GM23248 (cell line): Measurements from ENCODE around the gene TASOR2.

Source experiments
- EZH2 ChIP-seq: fragments of 200-600 bp; sonication (generic); IDR thresholded peaks from 2 replicates; pipeline ENCODE4 v1.6.1; 2018; ENCODE audit warnings: antibody characterized with exemption, mild to moderate bottlenecking; ENCODE audit not compliant: insufficient read depth, poor library complexity, severe bottlenecking
- EZH2phosphoT487 ChIP-seq: fragments of 200-600 bp; sonication (generic); IDR thresholded peaks from 2 replicates; pipeline ENCODE4 v1.6.1; 2018; ENCODE audit warnings: antibody characterized with exemption, moderate library complexity, mild to moderate bottlenecking, low read depth; ENCODE audit not compliant: insufficient read depth

DNA sequence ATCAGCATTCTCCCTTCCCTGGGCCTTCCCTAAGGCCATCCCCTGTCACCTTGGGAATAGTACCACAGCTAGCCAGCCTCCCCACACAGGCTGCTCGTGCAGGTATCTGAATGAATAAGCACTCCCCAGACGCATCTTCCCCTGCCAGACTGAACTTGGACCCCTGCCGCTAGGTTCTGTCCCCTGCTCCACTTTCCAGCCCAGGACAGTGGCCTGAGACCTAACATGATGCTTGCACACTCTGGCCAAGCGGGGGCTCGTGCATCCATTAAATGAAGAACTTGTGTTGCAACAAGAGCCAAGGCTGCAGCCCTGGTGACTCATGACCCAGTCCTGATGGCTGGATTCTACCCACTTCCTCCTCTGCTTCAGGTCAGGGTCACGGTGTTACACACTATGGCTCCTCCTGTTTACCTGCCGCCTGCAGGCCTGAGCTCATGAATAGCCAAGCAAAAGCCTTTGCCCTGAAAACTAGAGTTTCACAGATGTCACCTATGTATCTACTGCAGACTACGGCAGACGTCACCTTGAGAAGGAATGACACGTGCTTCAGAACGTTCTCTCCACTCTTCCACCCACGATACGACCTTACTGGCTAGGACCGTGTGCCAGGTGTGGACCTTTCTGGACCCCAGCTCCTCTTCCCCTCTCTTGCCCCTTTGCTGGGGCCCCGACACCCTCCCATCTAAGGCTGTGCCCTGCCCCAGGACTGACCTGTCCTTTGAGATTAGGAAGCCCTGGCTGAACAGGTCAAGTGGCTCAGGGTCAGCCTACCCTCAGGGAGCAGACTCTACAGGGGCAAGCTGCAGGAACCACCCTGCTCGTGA lies 24.7 kb upstream of the TASOR2 start:
- TF ChIP-seq EZH2 (no peak), EZH2phosphoT487 (no peak)
